HG02973 (cell line): Measurements from ENCODE around the gene ARID4B.
"Not testable (repeated sequence)": the region's sequence is repeated elsewhere in the genome, so short reads cannot be mapped to it uniquely, and the experiment has no call there.

Experiments
- ATAC-seq: cut with Tn5 transposase; IDR thresholded peaks from one replicate; pipeline ENCODE4 v1.9.1; 2021; ENCODE audit warnings: moderate library complexity; ENCODE audit not compliant: unreplicated experiment

Gene ARID4B

DNA sequence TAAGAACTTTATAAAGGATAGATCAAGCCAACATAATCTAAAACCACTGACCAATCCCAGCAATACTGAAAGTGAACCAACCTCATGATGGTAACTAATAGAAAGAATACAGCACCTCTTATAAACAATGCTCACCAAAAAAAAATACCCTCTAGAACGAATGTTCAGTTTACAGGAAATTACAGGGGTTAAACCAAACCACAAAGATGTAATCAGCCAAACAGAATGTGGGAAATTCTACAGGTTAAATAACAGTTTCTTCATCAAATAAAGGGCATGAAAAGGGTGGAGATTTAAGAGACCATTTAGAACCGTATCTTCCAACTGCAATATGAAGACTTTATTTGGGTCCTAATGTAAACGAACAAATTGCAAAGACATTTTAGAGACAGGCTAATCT lies 30.4 kb downstream of the ARID4B start:
- no peak for ATAC-seq

DNA sequence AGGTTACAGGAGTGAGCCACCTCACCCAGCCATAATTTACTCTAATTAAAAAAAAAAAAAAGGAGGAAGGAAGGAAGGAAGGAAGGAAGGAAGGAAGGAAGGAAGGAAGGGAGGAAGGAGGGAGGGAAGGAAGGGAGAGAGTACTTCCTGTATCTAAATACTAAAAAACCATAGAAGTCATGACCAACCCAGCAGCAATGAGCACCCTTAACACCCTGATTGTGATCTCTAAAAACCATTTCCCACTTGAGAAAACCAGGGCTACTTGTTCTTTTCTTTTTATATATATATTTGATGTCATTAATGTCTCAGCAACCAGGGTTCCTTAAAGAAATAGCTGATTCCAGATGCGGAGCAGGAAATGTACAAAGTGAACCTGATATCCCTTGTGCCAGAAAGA lies 31.2 kb downstream of the ARID4B start:
- ATAC-seq, result no peak

DNA sequence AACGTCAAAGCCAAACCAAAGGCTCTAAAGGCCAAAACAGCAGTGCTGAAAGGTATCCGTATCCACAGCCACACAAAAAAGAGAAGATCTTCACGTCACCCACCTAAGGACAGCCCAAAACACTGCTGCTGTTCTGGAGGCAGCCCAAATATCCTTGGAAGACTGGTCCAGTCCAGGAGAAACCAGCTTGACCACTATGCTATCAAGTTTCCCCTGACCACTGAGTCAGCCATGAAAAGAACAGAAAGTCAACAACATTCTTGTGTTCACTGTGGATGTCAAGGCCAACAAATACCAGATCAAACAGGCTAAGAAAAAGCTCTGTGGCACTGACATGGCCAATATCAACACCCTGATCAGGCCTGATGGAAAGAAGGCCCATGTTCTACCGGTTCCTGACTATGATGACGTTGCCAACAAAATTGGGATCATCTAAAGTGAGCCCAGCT lies 32.1 kb downstream of the ARID4B start:
- ATAC-seq, result no peak

DNA sequence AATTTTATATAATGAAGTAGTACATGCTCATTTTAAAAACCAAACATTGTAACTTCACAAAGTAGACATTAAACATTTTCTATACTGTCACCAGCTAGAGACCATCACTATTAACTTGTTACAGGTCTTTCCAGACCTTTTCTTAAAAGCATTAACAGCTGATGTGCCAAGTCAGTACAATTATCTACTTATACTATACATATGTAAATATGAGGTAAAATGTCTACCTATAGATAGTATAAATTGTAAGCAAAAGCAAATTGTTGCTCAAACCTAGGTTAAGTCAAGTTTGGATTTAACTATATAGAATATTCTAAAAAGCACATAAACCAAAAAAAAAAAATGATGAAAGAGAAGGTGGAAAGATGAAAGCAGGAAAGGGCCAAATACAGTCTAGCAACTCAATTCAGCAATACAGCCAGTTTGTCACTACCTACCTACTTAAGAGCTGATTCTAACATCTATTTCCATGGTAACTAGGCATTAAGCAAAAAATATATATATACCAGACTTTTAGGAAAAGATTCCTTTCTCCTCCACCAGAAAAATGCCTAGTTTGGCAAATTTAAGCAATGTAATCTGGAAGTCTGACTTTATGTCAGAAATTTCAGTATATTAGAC lies 34.5 kb downstream of the ARID4B start:
- ATAC-seq, result no peak

DNA sequence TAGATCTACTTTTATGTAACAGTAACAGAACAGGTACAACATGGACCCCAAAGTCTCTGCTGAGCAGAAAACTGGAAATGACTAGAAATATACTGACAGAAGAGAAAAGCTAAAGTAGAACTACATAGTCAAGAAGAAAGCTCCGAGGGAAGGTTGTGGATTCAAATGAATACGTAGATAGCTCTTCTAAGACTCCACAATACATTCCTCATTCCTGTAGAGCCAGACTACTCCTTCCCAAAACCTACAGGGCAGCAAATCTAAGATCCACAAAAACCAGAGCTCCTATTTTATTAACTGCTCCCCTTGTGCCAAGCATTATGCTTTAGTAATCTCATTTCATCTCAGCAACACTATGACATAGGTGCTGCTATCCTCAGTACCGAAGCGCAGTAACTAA lies 35.2 kb downstream of the ARID4B start:
- no peak for ATAC-seq

DNA sequence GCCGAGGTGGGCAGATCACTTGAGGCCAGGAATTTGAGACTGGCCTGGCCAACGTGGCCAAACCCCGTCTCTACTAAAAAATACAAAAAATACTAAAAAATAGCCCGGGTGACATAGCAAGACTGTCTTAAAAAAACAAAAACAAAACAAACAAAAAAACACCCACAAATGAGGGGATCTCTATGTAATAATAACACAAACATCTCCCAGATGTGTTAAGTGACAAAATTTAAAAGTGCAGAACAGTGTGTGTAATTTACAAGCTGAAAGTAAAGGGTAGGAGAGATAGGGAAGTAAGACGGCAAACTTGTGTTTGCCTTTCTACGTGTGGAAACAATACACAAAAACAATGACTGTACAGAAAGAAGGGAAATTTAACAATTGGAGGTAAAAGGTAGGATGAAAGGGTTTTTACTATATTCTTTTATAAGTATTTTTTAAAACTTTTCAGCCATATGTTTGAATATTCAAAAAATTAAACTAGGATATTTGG lies 36.3 kb downstream of the ARID4B start:
- ATAC-seq, result no peak

DNA sequence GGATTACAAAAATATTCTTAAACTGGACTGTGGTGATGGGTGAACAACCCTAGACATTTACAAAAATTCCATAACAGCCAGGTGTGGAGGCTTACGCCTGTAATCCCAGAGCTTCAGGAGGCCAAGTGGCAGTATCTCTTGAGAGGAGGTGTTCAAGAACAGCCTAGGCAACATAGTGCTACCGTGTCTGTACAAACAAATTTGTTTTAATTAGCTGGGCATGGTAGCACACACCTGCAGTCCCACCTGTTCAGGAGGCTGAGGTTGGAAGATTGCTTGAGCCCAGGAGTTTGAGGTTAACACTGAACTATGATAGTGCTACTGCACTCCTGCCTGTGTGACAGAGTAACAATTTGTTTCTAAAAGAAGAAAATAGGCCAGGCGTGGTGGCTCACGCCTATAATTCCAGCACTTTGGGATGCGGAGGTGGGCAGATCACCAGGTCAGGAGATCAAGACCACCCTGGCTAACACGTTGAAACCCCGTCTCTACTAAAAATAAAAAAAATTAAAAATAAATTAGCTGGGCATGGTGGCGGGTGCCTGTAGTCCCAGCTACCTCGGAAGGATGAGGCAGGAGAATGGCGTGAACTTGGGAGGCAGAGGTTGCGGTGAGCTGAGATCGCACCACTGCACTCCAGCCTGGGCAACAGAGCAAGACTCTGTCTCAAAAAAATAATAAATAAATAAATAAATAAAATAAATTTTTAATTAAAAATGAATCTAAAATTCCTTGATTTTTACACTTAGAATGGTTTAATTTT lies 37.1 kb downstream of the ARID4B start:
- ATAC-seq, result no peak

DNA sequence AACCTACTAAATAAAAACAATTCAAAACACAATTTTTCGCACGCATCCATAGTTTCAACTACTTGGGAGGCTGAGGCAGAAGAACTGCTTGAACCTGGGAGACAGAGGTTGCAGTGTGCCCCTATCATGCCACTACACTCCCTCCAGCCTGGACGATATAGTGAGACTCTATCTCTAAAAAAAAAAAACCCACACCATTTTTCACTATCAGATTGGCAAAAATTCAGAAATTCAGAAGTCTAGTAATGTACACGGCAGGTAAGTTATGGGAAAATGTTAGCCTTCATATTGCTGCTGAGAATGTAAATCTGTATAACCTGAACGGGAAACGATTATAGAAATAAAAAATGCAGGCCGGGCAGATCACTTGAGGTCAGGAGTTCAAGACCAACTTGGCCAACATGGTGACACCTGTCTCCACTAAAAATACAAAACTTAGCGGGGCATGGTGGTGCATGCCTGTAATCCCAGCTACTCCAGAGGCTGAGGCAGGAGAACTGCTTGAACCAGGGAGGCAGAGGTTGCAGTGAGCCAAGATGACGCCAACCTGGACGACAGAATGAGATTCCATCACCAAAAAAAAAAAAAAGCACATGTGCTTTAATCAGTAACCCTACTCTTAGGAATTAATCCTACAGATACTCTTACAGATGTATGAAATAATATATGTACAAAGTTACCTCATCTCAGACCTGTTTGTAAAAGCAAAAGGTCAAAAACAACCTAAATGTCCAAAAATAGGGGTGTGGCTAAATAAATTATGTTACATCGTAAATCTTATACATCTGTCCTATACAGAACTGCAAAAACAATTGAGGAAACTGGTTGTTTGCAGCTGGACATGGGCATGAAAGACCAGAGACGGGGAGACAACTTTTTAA lies 37.9 kb downstream of the ARID4B start:
- ATAC-seq, result no peak

DNA sequence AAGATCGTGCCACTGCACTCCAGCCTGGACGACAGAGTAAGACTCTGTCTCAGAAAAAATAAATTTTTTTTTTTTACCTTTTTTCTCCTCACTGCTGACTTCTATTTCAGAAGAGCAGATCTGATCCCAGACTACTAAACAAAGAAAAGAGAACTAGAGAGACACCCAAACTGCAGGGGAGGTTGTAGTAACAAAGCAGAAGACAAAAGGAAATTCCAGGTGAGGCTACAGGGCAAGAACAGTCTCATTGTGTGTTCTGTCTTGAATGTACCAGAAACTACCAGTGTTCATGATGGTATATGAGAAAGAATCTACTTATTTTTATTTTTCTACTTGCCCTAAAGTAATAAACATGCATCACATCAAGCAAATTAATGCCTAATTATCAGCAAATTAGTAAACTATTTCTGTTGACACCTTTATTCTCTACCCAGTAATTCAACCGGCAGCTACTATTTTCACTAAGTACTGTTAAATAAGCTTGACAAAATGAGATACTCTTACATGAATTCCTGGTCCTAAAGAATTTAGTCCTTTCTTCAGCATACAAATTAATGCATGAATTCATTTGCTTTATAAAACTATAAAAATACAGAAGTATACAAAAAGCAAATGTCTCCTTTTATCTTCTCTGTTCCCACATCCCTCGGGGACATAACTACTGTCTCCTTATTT lies 40.6 kb downstream of the ARID4B start:
- ATAC-seq, result no peak

DNA sequence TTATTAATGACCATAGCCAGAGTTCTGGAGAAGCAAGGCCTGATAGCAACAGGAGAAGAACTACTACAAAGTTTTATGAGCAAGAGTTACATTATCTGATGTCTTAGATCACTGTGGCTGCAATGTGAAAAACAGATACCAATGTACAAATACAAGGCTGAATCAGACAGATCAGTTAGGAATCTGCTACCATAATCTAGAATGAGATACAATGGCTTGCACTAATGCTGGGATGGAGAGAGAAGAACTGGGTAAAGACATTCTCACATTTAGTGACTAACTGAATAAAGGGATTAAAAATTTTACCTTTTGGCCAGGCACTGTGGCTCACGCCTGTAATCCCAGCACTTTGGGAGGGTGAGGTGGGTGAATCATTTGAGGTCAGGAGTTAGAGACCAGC lies 41.3 kb downstream of the ARID4B start:
- no peak for ATAC-seq

DNA sequence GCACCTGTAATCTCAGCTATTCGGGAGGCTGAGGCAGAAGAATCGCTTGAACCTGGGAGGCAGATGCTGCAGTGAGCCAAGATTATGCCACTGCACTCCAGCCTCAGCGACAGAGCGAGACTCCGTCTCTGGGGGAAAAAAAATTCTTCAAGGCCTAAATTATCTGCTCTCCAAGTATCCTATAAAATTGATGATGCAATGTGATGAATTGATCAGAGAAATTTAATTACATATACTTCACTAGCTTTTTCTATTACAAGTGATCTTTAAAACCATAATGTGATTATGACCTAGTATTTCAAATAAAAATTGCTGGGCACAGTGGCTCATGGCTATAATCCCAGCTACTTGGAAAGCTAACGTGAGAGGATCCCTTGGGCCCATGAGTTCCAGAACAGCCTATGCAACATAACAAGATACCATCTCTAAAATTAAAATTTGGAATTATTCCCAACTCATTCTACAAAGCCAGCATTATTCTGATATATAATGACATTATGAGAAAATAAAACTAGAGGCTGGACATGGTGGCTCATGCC lies 43.7 kb downstream of the ARID4B start:
- ATAC-seq, result no peak

DNA sequence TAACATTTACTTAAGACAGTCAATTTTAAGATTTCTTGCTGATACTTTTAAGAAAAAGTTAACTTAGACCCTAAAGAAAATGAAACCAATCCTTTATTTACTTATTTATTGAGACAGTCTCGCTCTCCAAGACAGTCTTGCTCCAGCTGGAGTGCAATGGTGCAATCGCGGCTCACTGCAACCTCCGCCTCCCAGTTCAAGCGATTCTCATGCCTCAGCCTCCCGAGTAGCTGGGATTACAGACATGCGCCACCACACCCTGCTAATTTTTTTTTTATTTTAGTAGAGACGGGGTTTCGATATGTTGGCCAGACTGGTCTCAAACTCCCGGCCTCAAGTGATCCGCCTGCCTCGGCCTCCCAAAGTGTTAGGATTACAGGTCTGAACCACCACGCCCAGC lies 44.3 kb downstream of the ARID4B start:
- ATAC-seq, result not testable (repeated sequence)

DNA sequence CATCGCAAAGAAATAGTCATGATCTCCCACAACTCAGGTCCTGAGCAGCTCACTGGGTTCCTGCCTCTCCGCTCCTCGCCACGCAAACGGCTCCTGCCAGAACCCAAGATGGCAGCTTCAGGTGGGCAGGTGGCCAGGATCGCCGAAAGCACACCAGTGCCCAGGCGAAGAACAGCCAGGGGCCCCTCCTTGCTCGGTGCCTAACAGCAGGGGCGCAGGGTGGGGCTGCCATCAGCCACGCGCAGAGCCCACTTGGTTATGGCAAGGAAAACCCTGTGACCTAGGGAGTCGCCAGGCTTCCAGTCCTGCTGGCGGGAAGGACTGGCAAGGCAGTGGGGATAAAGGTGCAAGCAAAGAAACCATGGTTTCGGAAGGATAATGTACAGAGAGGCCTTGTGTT lies 47.5 kb downstream of the ARID4B start:
- no peak for ATAC-seq

DNA sequence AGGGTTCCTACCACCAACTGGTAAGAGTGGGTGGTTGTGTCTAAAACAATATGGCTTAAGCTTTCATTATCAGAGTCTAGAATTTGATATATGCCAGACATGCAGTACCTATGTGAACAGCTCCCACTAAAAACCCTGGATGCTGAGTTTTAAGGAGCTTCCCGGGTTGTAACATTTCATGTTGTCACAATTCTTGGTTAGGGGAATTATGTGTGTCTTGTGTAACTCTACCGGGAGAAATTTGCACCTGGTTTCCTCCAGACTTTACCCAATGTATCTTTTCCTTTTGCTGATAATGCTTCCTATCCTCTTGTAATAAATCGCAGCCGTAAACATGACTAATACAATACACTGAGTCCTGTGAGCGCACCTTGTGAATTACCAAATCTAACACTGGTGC lies 48.3 kb downstream of the ARID4B start:
- ATAC-seq, result no peak

DNA sequence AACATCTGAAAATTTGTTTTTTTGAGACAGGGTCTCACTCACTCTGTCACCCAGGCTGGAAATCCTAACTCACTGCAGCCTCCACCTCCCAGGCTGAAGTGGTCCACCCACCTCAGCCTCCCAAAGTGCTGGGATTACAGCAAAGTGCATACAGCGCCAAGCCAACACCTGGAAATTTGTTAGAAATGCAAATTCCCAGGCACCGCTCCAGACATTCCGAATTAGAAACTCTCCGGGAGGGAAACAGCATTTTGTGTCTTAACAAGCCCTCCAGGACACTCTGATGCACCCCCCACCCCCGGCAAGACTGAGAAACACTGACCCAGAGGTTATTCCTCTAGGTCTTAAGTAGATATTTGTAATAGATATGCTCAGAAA lies 49.1 kb downstream of the ARID4B start:
- ATAC-seq, result no peak

DNA sequence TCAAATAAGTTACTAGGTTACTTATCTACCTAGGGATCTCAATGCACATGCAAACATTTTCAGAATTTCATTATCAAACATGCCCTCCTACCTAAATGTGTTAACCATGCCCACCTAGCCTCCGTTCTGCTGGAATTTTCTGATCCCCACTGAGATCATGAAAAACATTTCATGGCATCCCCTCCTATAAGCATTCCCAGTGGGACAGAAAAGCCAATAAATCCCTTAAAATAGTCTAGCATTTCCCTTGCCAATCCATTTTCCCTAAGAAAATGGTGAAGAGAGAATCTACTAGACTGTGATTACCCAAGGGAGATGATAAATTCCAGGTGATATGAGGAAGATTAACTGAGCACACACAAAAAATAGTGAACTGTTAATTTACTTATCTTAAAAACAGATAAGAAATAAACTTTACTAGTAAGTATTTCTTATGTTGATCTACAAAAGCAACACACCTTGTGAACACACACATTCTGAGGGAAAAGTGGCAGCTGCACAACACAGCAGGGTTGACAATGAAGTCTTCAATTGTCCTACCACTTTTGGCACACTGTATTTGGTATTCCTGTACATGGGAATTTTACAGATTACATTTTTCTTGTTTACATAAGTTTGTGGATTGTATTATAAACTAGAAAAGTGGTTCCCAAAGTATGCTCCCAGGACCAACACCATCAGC lies 49.6 kb downstream of the ARID4B start:
- ATAC-seq, result no peak

DNA sequence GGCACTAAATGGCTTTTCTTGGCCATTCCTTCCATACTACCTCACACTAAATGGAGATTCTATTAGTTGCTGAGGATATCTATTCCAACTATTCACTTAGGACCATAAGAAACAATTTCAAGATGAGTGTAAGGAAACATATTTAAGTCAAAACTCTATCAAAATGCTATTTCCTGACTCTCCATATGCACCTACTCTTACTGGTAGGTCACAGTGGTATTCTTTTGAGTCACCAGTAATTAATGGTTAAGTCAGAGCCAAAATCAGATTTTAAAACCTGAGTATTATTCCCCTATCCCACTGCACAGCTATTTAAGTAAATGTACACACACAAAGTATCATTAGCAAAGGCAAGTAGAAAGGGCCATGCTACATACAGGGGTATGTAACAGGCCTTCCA lies 50.3 kb downstream of the ARID4B start:
- ATAC-seq, result no peak

DNA sequence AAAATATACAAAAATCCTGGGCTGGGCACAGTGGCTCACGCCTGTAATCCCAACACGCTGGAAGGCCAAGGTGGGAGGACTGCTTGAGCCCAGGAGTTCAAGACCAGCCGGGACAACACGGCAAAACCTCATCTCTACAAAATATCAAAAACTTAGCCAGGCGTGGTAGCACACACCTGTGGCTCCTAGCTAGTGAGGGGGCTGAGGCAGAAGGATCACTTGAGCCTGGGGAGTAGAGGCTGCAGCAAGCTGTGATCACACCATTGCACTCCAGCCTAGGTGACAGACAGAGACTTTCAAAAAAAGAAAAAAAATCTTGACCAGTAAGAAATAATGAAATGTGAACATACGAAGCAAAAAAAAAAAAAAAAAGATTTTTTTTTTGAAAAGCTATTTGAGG lies 52.1 kb downstream of the ARID4B start:
- ATAC-seq, result no peak

DNA sequence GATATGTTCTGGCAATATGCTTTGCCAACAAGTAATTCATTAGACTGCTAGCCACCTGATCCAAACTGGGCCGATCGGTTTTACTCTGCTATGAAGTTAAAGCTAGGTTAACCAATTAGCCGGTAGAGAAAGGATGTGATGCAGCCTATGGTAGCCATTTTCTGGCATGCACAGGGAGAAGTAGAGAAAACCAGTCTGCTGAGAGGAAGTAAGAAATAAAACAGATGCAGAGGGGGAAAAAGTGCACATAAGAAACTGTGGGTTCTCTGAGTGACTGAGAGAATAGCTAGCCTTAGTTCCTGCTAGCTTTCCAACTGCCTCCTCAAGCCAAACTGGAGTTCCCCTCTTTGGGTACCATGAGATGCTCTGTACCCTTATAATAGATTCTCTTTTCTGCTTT lies 52.8 kb downstream of the ARID4B start:
- ATAC-seq, result peak; percentile 74

DNA sequence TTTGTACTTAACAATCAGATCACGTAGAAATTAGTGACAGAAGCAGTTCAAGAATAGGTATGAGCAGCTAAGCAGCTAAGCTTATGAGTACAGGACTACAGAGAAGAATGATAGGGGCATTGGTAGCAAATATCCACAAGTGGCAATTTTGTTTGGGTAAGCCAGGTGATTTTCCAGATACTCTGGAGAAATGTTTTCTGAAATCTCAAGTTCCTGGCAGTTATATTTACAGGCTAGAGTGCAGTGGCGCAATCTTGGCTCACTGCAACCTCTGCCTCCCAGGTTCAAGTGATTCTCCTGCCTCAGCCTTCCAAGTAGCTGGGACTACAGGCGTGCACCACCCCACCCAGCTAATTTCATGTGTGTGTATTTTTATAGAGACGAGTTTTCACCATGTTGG lies 55.1 kb downstream of the ARID4B start:
- ATAC-seq, result no peak
